HepG2 (cell line): Measurements from ENCODE around the gene CDH2. TPM values are rescaled to one million over a fixed set of nuclear protein-coding genes. Genes with fewer than 3 reads are reported as not detected.

Source experiments
- EP300 ChIP-seq, 3 experiments: sonication (generic) in 1 of 3; formaldehyde crosslinking in 1 of 3; IDR thresholded peaks; 2 replicates each; pipeline versions ENCODE4 v1.5.1 to v1.6.1; 2011 to 2020; ENCODE audit warnings: low read depth in 2 of 3, low read length in 2 of 3, borderline replicate concordance in 1 of 3, improper control_type of control experiment in 1 of 3, mild to moderate bottlenecking in 1 of 3, missing genetic modification reagents in 1 of 3, moderate library complexity in 1 of 3
- FOXO1 ChIP-seq: sonication (generic); formaldehyde crosslinking; IDR thresholded peaks from 2 replicates; pipeline ENCODE4 v1.4.0; 2020; ENCODE audit warnings: missing genetic modification reagents
- GATAD2A ChIP-seq: IDR thresholded peaks from 2 replicates; pipeline ENCODE4 v1.6.1; 2016
- HDAC2 ChIP-seq: sonication (generic); formaldehyde crosslinking; IDR thresholded peaks from 2 replicates; pipeline ENCODE4 v1.4.0; 2020; ENCODE audit warnings: missing genetic modification reagents
- ISX ChIP-seq: sonication (generic); formaldehyde crosslinking; conservative IDR thresholded peaks from 2 replicates; pipeline ENCODE4 v1.5.0; 2020; ENCODE audit warnings: missing genetic modification reagents
- MIER3 ChIP-seq: IDR thresholded peaks from 2 replicates; pipeline ENCODE4 v1.6.1; 2016; ENCODE audit warnings: missing compliant biosample characterization, borderline replicate concordance
- REPIN1 ChIP-seq: sonication (generic); formaldehyde crosslinking; IDR thresholded peaks from 2 replicates; pipeline ENCODE4 v1.8.0; 2022; ENCODE audit warnings: missing genetic modification reagents, low read depth, mild to moderate bottlenecking, borderline replicate concordance
- SAP130 ChIP-seq: IDR thresholded peaks from 2 replicates; pipeline ENCODE4 v1.6.1; 2016; ENCODE audit warnings: low read depth
- SRSF4 ChIP-seq: fragments of 200-400 bp; formaldehyde crosslinking; IDR thresholded peaks from one replicate; pipeline ENCODE4 v1.6.1; 2018; ENCODE audit warnings: mild to moderate bottlenecking, low read depth, low read length, moderate library complexity; ENCODE audit not compliant: poor library complexity, severe bottlenecking
- TP53 ChIP-seq: sonication (generic); formaldehyde crosslinking; conservative IDR thresholded peaks from 2 replicates; pipeline ENCODE4 v1.4.0; 2020; ENCODE audit warnings: missing genetic modification reagents
- ZBTB1 ChIP-seq: sonication (generic); formaldehyde crosslinking; IDR thresholded peaks from 2 replicates; pipeline ENCODE4 v1.4.0; 2020; ENCODE audit warnings: missing genetic modification reagents, borderline replicate concordance
- ZNF124 ChIP-seq: sonication (generic); formaldehyde crosslinking; IDR thresholded peaks from 2 replicates; pipeline ENCODE4 v1.4.0; 2020; ENCODE audit warnings: missing genetic modification reagents
- ZNF460 ChIP-seq: sonication (generic); formaldehyde crosslinking; IDR thresholded peaks from 2 replicates; pipeline ENCODE4 v1.5.1; 2020; ENCODE audit warnings: missing genetic modification reagents, mild to moderate bottlenecking, borderline replicate concordance
- ZNF496 ChIP-seq: sonication (generic); formaldehyde crosslinking; IDR thresholded peaks from 2 replicates; pipeline ENCODE4 v1.8.1; 2023; ENCODE audit warnings: mild to moderate bottlenecking, moderate library complexity, missing genetic modification reagents; ENCODE audit not compliant: insufficient replicate concordance
- ZNF749 ChIP-seq: sonication (generic); formaldehyde crosslinking; IDR thresholded peaks from 2 replicates; pipeline ENCODE4 v1.8.0; 2022; ENCODE audit warnings: mild to moderate bottlenecking, missing genetic modification reagents, moderate library complexity, borderline replicate concordance
- polyA plus RNA-seq, 8 experiments: library from polyadenylated mRNA; depleted of rRNA in 3 of 8; stranded (reverse) in 7 of 8; unstranded in 1 of 8; fragments of >200 nt; fragmentation: Illumina TruSeq in 4 of 8; extraction: Trizol in 4 of 8; gene quantifications; 2 replicates each; pipeline versions ENCODE4 v1.2.1 to v1.2.3, GENCODE V29; 2011 to 2016; ENCODE audit warnings: low read depth in 4 of 8, missing spikeins in 1 of 8, mixed read lengths in 1 of 8; ENCODE audit not compliant: insufficient read depth in 1 of 8
- total RNA-seq, 5 experiments: library from RNA; depleted of rRNA; stranded (reverse); fragments of >200 nt; fragmentation: Illumina TruSeq; extraction: Trizol; gene quantifications; 2 replicates each; pipeline ENCODE4 v1.2.3, GENCODE V29; 2016; ENCODE audit warnings: low read depth in 1 of 5
- TF ChIP-seq, protein P1 (sequence below): sonication (generic); formaldehyde crosslinking; IDR thresholded peaks from 2 replicates; pipeline ENCODE4 v1.4.0; 2020; ENCODE audit warnings: missing genetic modification reagents, borderline replicate concordance
- TF ChIP-seq, protein P2 (sequence below): sonication (generic); formaldehyde crosslinking; IDR thresholded peaks from 2 replicates; pipeline ENCODE4 v1.9.0; 2022; ENCODE audit warnings: low read depth, missing genetic modification reagents
- TF ChIP-seq, protein P3 (sequence below): IDR thresholded peaks from 2 replicates; pipeline ENCODE4 v1.6.1; 2016; ENCODE audit warnings: missing compliant biosample characterization, missing genetic modification reagents, borderline replicate concordance

CDH2 gene
- total and polyA plus RNA-seq, 2 of the 13 experiments (the other 11 are each of a cell fraction or from before 2014, with no cell fraction given): 18.6 to 36.1 TPM

DNA sequence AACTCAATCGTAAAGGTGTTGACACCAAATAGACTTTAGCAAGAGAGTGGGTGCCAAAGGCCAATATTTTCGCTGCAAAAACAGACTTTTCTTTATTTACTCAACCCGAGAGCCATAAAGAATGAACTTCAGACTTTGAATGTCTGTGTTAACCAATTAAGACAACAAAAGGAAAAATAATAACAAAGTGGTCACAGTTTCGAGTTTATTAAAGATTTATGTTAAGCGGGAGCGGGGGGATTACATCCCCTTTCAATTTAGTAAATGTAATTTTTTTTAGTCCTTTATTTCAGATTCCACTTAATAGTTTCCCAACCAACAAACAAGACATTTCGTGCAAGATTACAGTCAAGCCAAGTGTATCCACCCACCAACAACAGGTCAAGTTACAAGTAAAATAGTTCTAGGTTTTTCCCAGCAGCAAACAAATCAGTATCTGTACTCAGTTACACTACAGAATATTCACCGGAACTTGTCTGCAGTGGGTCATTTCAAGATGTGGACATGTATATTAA, 9.0 kb downstream of the CDH2 start (continued):
- TF ChIP-seq SRSF4 (no peak), EP300 (IDR thresholded peaks at IDR 0.05; ENCODE audit: low read depth in 2 of 2, low read length in 2 of 2) (peak; percentile 74 to 76; a peak in 2 of 4 replicates), EP300 (CRISPR knock-in tag; IDR thresholded peaks at IDR 0.05; ENCODE audit: borderline replicate concordance) (no peak), ZNF124 (no peak), HDAC2 (peak; percentile 38; the same call in 1 of the 2 replicates), REPIN1 (0 out of 2 replicates have a peak, but pooled peaks have one; percentile 20), SAP130 (CRISPR knock-in tag) (peak; percentile 39; the same call in 1 of the 2 replicates), ZNF496 (CRISPR knock-in tag) (no peak), ZBTB1 (CRISPR knock-in tag) (no peak), ISX (CRISPR knock-in tag) (no peak), FOXO1 (peak; percentile 63; the same call in 1 of the 2 replicates), MIER3 (no peak), ZNF460 (CRISPR knock-in tag) (no peak), ZNF749 (CRISPR knock-in tag) (no peak), GATAD2A (CRISPR knock-in tag) (peak; percentile 69), TP53 (CRISPR knock-in tag) (no peak)
- TF ChIP-seq, protein P1, sequence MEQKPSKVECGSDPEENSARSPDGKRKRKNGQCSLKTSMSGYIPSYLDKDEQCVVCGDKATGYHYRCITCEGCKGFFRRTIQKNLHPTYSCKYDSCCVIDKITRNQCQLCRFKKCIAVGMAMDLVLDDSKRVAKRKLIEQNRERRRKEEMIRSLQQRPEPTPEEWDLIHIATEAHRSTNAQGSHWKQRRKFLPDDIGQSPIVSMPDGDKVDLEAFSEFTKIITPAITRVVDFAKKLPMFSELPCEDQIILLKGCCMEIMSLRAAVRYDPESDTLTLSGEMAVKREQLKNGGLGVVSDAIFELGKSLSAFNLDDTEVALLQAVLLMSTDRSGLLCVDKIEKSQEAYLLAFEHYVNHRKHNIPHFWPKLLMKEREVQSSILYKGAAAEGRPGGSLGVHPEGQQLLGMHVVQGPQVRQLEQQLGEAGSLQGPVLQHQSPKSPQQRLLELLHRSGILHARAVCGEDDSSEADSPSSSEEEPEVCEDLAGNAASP (CRISPR knock-in tag): no peak
- TF ChIP-seq, protein P2, sequence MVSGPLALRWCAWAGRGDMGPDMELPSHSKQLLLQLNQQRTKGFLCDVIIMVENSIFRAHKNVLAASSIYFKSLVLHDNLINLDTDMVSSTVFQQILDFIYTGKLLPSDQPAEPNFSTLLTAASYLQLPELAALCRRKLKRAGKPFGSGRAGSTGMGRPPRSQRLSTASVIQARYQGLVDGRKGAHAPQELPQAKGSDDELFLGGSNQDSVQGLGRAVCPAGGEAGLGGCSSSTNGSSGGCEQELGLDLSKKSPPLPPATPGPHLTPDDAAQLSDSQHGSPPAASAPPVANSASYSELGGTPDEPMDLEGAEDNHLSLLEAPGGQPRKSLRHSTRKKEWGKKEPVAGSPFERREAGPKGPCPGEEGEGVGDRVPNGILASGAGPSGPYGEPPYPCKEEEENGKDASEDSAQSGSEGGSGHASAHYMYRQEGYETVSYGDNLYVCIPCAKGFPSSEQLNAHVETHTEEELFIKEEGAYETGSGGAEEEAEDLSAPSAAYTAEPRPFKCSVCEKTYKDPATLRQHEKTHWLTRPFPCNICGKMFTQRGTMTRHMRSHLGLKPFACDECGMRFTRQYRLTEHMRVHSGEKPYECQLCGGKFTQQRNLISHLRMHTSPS (CRISPR knock-in tag): no peak
- TF ChIP-seq, protein P3, sequence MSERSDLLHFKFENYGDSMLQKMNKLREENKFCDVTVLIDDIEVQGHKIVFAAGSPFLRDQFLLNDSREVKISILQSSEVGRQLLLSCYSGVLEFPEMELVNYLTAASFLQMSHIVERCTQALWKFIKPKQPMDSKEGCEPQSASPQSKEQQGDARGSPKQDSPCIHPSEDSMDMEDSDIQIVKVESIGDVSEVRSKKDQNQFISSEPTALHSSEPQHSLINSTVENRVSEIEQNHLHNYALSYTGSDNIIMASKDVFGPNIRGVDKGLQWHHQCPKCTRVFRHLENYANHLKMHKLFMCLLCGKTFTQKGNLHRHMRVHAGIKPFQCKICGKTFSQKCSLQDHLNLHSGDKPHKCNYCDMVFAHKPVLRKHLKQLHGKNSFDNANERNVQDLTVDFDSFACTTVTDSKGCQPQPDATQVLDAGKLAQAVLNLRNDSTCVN (CRISPR knock-in tag): no peak
